ENCODE measurements around the gene CFAP73.

Gene CFAP73

DNA sequence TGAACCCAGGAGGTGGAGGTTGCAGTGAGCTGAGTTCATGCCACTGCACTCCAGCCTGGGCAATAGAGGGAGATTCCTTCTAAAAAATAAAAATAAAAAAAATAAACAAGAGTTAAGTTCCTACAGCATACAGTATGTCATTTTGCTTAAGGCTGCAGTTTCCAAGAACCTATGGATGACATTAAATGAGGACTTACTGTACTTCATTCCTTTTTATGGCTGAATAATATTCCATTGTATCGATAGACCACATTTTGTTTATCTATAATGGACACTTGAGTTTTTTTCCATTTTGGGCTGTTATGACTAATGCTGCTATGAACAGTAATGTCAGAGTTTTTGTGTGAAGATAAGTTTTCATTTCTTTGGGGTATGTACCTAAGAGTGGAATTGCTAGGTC lies 31.4 kb upstream of the CFAP73 start:
- no peak overlapping the region for H3K4me3 ChIP-seq (ENCODE audit: low read depth in 1 of 2, low read length in 2 of 2)
- peaks cover 0 to 3% of the 10 kb centered on the region in 2 donors for H3K27me3 ChIP-seq (ENCODE audit: control insufficient read depth in 1 of 2, insufficient read depth in 2 of 2, low read length in 2 of 2)
- H3K4me1 ChIP-seq (ENCODE audit: control insufficient read depth in 1 of 2, insufficient read depth in 2 of 2, low read length in 2 of 2), result no peaks in the 10 kb centered on the region
- peaks cover 0 to 2% of the 10 kb centered on the region in 2 donors for H3K9me3 ChIP-seq (ENCODE audit: control insufficient read depth in 1 of 2, low read length in 2 of 2)
- H3K9ac ChIP-seq (ENCODE audit: low read depth in 1 of 2, low read length in 2 of 2), result no peak overlapping the region
- no peak overlapping the region for H3K27ac ChIP-seq (ENCODE audit: low read depth, low read length)
- H3K36me3 ChIP-seq (ENCODE audit: control insufficient read depth in 1 of 2, insufficient read depth in 2 of 2, low read length in 2 of 2), result no peaks in the 10 kb centered on the region

- H3K9ac ChIP-seq (ENCODE audit: low read depth in 1 of 2, low read length in 2 of 2), result no peak overlapping the region
- H3K27ac ChIP-seq (ENCODE audit: low read depth, low read length), result no peak overlapping the region
- no peaks in the 10 kb centered on the region for H3K4me1 ChIP-seq (ENCODE audit: control insufficient read depth in 1 of 2, insufficient read depth in 2 of 2, low read length in 2 of 2)
- H3K27me3 ChIP-seq (ENCODE audit: control insufficient read depth in 1 of 2, insufficient read depth in 2 of 2, low read length in 2 of 2), result peaks cover 0 to 3% of the 10 kb centered on the region in 2 donors
- H3K36me3 ChIP-seq (ENCODE audit: control insufficient read depth in 1 of 2, insufficient read depth in 2 of 2, low read length in 2 of 2), result no peaks in the 10 kb centered on the region
- H3K4me3 ChIP-seq (ENCODE audit: low read depth in 1 of 2, low read length in 2 of 2), result no peak overlapping the region
- peaks cover 0 to 5% of the 10 kb centered on the region in 2 donors for H3K9me3 ChIP-seq (ENCODE audit: control insufficient read depth in 1 of 2, low read length in 2 of 2)
Measured at GRCh38 chr12:113119980-113120669, 29.4 kb upstream of the CFAP73 start.

GRCh38 chr12:113120670-113121370 lies 28.7 kb upstream of the CFAP73 start:
- H3K4me1 ChIP-seq (ENCODE audit: control insufficient read depth in 1 of 2, insufficient read depth in 2 of 2, low read length in 2 of 2), result no peaks in the 10 kb centered on the region
- H3K27me3 ChIP-seq (ENCODE audit: control insufficient read depth in 1 of 2, insufficient read depth in 2 of 2, low read length in 2 of 2), result peaks cover 0 to 3% of the 10 kb centered on the region in 2 donors
- no peak overlapping the region for H3K27ac ChIP-seq (ENCODE audit: low read depth, low read length)
- no peaks in the 10 kb centered on the region for H3K36me3 ChIP-seq (ENCODE audit: control insufficient read depth in 1 of 2, insufficient read depth in 2 of 2, low read length in 2 of 2)
- H3K4me3 ChIP-seq (ENCODE audit: low read depth in 1 of 2, low read length in 2 of 2), result no peak overlapping the region
- no peak overlapping the region for H3K9ac ChIP-seq (ENCODE audit: low read depth in 1 of 2, low read length in 2 of 2)
- H3K9me3 ChIP-seq (ENCODE audit: control insufficient read depth in 1 of 2, low read length in 2 of 2), result peaks cover 0 to 5% of the 10 kb centered on the region in 2 donors

DNA sequence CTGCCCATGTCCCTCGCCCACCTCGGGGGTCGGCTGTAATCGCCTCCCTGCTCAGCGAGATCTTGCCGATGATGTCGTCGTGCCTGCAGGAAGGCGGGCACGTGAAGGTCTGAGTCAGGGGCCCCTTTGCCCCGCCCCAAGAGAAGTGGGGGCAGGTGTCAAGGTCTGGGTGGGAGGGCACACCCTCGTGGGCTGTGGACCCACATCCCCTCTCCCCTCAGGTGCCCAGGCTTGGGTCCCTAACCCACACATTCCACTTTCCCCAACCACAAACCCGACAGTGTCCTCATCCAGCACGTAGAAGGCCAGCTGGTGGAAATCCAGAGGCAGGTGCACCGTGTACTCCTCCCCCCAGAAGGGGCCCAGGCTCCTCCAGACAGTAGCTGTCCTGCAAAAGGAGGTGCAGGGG lies 21.7 kb upstream of the CFAP73 start:
- Histone ChIP-seq H3K27ac (ENCODE audit: low read depth, low read length) (no peak overlapping the region), H3K9me3 (ENCODE audit: control insufficient read depth in 1 of 2, low read length in 2 of 2) (peaks cover 0 to 5% of the 10 kb centered on the region in 2 donors), H3K9ac (ENCODE audit: low read depth in 1 of 2, low read length in 2 of 2) (no peak overlapping the region), H3K4me1 (ENCODE audit: control insufficient read depth in 1 of 2, insufficient read depth in 2 of 2, low read length in 2 of 2) (no peaks in the 10 kb centered on the region), H3K36me3 (ENCODE audit: control insufficient read depth in 1 of 2, insufficient read depth in 2 of 2, low read length in 2 of 2) (no peaks in the 10 kb centered on the region), H3K27me3 (ENCODE audit: control insufficient read depth in 1 of 2, insufficient read depth in 2 of 2, low read length in 2 of 2) (no peaks in the 10 kb centered on the region), H3K4me3 (ENCODE audit: low read depth in 1 of 2, low read length in 2 of 2) (no peak overlapping the region)

DNA sequence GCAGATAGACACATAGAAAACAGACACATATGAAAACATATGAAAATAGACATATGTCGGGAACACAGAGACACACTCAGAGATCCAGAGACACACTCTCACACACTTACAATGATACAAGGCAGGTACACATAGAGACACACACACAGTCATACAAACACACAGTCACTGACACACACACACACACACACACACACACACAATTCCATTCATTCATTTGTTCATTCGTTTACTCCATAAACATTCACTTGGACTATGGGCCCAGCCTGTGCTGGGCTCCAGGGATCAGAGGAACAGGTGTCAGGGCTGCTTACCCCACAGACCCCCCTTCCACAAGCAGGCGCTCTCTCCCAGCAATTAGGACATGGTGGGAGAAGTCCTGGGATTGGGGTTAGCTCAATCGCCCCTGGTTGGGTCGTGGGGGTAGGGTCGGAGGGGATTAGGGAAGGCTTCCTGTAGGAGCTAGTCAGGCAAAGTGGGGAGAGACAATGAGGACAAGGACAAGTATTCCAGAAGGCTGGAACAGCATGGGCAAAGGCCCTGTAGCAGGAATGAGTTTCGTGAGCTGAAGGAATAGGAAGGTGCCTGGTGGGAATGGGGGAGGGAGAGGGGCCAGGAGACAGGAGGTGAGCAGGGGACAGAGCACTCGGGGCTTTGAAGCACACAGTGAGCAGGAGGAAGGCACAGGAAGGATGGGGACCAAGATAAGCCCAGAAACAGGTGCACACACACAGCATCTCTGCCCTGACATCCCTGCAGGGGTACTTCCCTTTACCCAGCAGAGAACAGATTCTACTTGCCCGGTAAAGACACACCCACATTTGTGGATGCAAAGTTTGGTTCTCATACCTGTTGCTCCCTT lies 20.5 kb upstream of the CFAP73 start:
- Histone ChIP-seq H3K27ac (ENCODE audit: low read depth, low read length) (no peak overlapping the region), H3K4me1 (ENCODE audit: control insufficient read depth in 1 of 2, insufficient read depth in 2 of 2, low read length in 2 of 2) (no peaks in the 10 kb centered on the region), H3K4me3 (ENCODE audit: low read depth in 1 of 2, low read length in 2 of 2) (no peak overlapping the region), H3K9me3 (ENCODE audit: control insufficient read depth in 1 of 2, low read length in 2 of 2) (no peaks in the 10 kb centered on the region), H3K36me3 (ENCODE audit: control insufficient read depth in 1 of 2, insufficient read depth in 2 of 2, low read length in 2 of 2) (no peaks in the 10 kb centered on the region), H3K9ac (ENCODE audit: low read depth in 1 of 2, low read length in 2 of 2) (no peak overlapping the region), H3K27me3 (ENCODE audit: control insufficient read depth in 1 of 2, insufficient read depth in 2 of 2, low read length in 2 of 2) (no peaks in the 10 kb centered on the region)

GRCh38 chr12:113129664-113130456 lies 19.7 kb upstream of the CFAP73 start:
- H3K9ac ChIP-seq (ENCODE audit: low read depth in 1 of 2, low read length in 2 of 2), result no peak overlapping the region
- no peaks in the 10 kb centered on the region for H3K4me1 ChIP-seq (ENCODE audit: control insufficient read depth in 1 of 2, insufficient read depth in 2 of 2, low read length in 2 of 2)
- no peak overlapping the region for H3K27ac ChIP-seq (ENCODE audit: low read depth, low read length)
- H3K36me3 ChIP-seq (ENCODE audit: control insufficient read depth in 1 of 2, insufficient read depth in 2 of 2, low read length in 2 of 2), result no peaks in the 10 kb centered on the region
- no peaks in the 10 kb centered on the region for H3K9me3 ChIP-seq (ENCODE audit: control insufficient read depth in 1 of 2, low read length in 2 of 2)
- H3K27me3 ChIP-seq (ENCODE audit: control insufficient read depth in 1 of 2, insufficient read depth in 2 of 2, low read length in 2 of 2), result no peaks in the 10 kb centered on the region
- no peak overlapping the region for H3K4me3 ChIP-seq (ENCODE audit: low read depth in 1 of 2, low read length in 2 of 2)

DNA sequence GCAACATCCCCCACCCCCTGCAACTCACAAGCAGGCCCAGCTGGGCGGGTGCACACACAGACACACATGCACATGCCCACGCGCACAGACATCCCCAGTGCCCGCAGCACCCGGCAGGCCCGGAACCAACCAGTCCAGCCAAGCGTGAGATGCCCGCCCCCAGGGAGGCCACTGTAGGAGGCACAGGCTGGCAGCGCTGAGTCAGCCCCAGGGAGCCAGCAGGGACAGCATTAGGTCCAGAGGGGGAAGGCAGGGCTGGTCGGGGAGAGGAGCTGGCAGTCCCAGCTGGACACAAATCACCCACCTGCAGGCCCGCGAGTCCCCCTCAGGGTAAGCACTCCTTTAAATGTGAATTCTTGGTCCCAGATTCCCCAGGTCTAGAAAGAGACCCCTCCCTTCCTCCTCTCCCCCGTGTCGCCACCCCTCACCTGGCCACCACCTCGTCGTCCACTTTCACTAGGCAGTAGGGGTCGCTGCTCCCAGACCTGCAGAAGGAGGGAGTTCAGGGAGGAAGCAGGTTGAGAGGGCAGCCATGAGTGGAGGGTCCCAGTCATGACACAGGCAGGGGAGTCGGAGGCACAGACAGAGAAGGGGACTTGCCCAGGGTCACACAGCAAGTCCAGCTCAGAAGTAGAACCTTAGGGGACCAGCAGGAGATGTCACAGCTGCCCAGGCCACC lies 18.9 kb upstream of the CFAP73 start:
- Histone ChIP-seq H3K27me3 (ENCODE audit: control insufficient read depth in 1 of 2, insufficient read depth in 2 of 2, low read length in 2 of 2) (no peaks in the 10 kb centered on the region), H3K9ac (ENCODE audit: low read depth in 1 of 2, low read length in 2 of 2) (no peak overlapping the region), H3K4me3 (ENCODE audit: low read depth in 1 of 2, low read length in 2 of 2) (no peak overlapping the region), H3K4me1 (ENCODE audit: control insufficient read depth in 1 of 2, insufficient read depth in 2 of 2, low read length in 2 of 2) (peaks cover 0 to 3% of the 10 kb centered on the region in 2 donors), H3K9me3 (ENCODE audit: control insufficient read depth in 1 of 2, low read length in 2 of 2) (no peaks in the 10 kb centered on the region), H3K36me3 (ENCODE audit: control insufficient read depth in 1 of 2, insufficient read depth in 2 of 2, low read length in 2 of 2) (no peaks in the 10 kb centered on the region), H3K27ac (ENCODE audit: low read depth, low read length) (no peak overlapping the region)

DNA sequence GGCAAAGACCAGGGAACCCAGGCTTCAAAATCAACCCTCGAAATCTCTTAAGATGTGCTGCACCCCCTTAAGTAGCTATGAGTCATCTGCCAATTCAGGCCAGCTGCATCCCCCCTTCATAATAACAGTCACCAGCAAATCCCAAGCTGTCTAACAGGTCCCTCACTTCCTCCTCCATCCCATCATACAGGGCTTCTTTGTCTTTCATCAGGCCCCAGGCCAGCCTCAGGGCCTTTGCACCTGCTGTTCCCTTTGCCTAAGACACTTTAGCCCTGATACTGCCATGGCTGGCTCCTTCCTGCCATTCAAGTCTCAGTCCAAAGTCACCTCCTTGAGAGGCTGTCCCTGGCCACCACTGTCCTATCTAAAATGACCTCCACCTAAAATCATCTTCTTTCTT lies 18.0 kb upstream of the CFAP73 start:
- Histone ChIP-seq H3K36me3 (ENCODE audit: control insufficient read depth in 1 of 2, insufficient read depth in 2 of 2, low read length in 2 of 2) (no peaks in the 10 kb centered on the region), H3K4me3 (ENCODE audit: low read depth in 1 of 2, low read length in 2 of 2) (no peak overlapping the region), H3K9ac (ENCODE audit: low read depth in 1 of 2, low read length in 2 of 2) (no peak overlapping the region), H3K27me3 (ENCODE audit: control insufficient read depth in 1 of 2, insufficient read depth in 2 of 2, low read length in 2 of 2) (no peaks in the 10 kb centered on the region), H3K9me3 (ENCODE audit: control insufficient read depth in 1 of 2, low read length in 2 of 2) (no peaks in the 10 kb centered on the region), H3K4me1 (ENCODE audit: control insufficient read depth in 1 of 2, insufficient read depth in 2 of 2, low read length in 2 of 2) (peaks cover 8 to 12% of the 10 kb centered on the region in 2 donors), H3K27ac (ENCODE audit: low read depth, low read length) (no peak overlapping the region)

DNA sequence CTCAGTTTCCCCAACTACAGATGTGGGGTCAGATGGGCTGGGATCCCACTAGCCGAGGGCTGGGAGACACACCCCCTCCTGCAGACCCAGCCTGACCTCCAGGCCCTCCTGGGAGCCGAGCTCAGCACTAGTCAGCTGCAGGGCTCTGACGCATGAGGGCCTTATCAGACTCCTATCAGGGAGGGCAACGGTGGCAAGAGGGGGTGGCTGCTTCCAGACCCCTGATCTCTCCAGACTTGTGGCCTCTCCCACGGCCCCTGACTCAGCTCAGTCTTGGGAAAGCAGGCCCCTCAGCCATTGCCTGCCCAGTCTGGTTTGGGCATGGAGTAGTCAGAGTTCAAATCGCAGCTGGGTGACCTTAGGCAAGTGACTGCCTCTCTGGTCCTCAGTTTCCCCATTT lies 16.5 kb upstream of the CFAP73 start:
- Histone ChIP-seq H3K4me3 (ENCODE audit: low read depth in 1 of 2, low read length in 2 of 2) (no peak overlapping the region), H3K9ac (ENCODE audit: low read depth in 1 of 2, low read length in 2 of 2) (no peak overlapping the region), H3K36me3 (ENCODE audit: control insufficient read depth in 1 of 2, insufficient read depth in 2 of 2, low read length in 2 of 2) (no peaks in the 10 kb centered on the region), H3K9me3 (ENCODE audit: control insufficient read depth in 1 of 2, low read length in 2 of 2) (no peaks in the 10 kb centered on the region), H3K27ac (ENCODE audit: low read depth, low read length) (no peak overlapping the region), H3K4me1 (ENCODE audit: control insufficient read depth in 1 of 2, insufficient read depth in 2 of 2, low read length in 2 of 2) (peaks cover 13 to 15% of the 10 kb centered on the region in 2 donors), H3K27me3 (ENCODE audit: control insufficient read depth in 1 of 2, insufficient read depth in 2 of 2, low read length in 2 of 2) (no peaks in the 10 kb centered on the region)

Measured in duodenal mucosa (tissue), 2 donors.